OCI-LY3 (cell line): ENCODE measurements around the gene KCNC3.

Source experiments
- EZH2phosphoT487 ChIP-seq: fragments of 200-600 bp; shearing (Covaris generic); IDR thresholded peaks from 2 replicates; pipeline ENCODE4 v1.6.1; 2018; ENCODE audit warnings: antibody characterized with exemption, mixed run types, low read depth
- TF ChIP-seq, protein P1 (sequence below): fragments of 200-600, 300-600 bp; sonication (generic); IDR thresholded peaks from 2 replicates; pipeline ENCODE4 v1.5.1; 2014; ENCODE audit warnings: antibody characterized with exemption, low read length, low read depth

- TF ChIP-seq EZH2phosphoT487, result no peak
- TF ChIP-seq, protein P1, sequence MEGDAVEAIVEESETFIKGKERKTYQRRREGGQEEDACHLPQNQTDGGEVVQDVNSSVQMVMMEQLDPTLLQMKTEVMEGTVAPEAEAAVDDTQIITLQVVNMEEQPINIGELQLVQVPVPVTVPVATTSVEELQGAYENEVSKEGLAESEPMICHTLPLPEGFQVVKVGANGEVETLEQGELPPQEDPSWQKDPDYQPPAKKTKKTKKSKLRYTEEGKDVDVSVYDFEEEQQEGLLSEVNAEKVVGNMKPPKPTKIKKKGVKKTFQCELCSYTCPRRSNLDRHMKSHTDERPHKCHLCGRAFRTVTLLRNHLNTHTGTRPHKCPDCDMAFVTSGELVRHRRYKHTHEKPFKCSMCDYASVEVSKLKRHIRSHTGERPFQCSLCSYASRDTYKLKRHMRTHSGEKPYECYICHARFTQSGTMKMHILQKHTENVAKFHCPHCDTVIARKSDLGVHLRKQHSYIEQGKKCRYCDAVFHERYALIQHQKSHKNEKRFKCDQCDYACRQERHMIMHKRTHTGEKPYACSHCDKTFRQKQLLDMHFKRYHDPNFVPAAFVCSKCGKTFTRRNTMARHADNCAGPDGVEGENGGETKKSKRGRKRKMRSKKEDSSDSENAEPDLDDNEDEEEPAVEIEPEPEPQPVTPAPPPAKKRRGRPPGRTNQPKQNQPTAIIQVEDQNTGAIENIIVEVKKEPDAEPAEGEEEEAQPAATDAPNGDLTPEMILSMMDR, result no peak
Observed at GRCh38 chr19:50324331-50324730, 4.8 kb downstream of the KCNC3 start.
